ENCODE data around the gene FRMPD4.

FRMPD4 gene

GRCh38 chrX:12579311-12579710, 441.0 kb downstream of the FRMPD4 start:
- Mint-ChIP-seq H3K4me3 (no peak overlapping the region), H3K36me3 (no peaks in the 10 kb centered on the region), H3K27ac (no peak overlapping the region), H3K27me3 (no peaks in the 10 kb centered on the region), H3K4me1 (no peaks in the 10 kb centered on the region), H3K9me3 (no peaks in the 10 kb centered on the region)
- no peak for DNase-seq
- CTCF ChIA-PET: no interaction called here

- no peaks in the 10 kb centered on the region for H3K9me3 Mint-ChIP-seq
- CTCF ChIA-PET: no interaction called here
- no peak overlapping the region for H3K4me3 Mint-ChIP-seq
- no peaks in the 10 kb centered on the region for H3K4me1 Mint-ChIP-seq
- H3K27me3 Mint-ChIP-seq: no peaks in the 10 kb centered on the region
- H3K27ac Mint-ChIP-seq: no peak overlapping the region
- H3K36me3 Mint-ChIP-seq: no peaks in the 10 kb centered on the region
- no peak for DNase-seq
Observed at GRCh38 chrX:12580548-12580947, 442.3 kb downstream of the FRMPD4 start.

- H3K9me3 Mint-ChIP-seq: no peaks in the 10 kb centered on the region
- H3K4me1 Mint-ChIP-seq: no peaks in the 10 kb centered on the region
- no peaks in the 10 kb centered on the region for H3K36me3 Mint-ChIP-seq
- H3K4me3 Mint-ChIP-seq: no peak overlapping the region
- no peak overlapping the region for H3K27ac Mint-ChIP-seq
- CTCF ChIA-PET: no interaction called here
- H3K27me3 Mint-ChIP-seq: no peaks in the 10 kb centered on the region
- DNase-seq: no peak
Observed at GRCh38 chrX:12581546-12581945, 443.3 kb downstream of the FRMPD4 start.

GRCh38 chrX:12582649-12583048, 444.4 kb downstream of the FRMPD4 start:
- CTCF ChIA-PET: no interaction called here
- H3K4me3 Mint-ChIP-seq: no peak overlapping the region
- no peaks in the 10 kb centered on the region for H3K4me1 Mint-ChIP-seq
- no peaks in the 10 kb centered on the region for H3K36me3 Mint-ChIP-seq
- no peaks in the 10 kb centered on the region for H3K9me3 Mint-ChIP-seq
- DNase-seq: no peak
- H3K27ac Mint-ChIP-seq: no peak overlapping the region
- H3K27me3 Mint-ChIP-seq: no peaks in the 10 kb centered on the region

GRCh38 chrX:12583543-12583942, 445.3 kb downstream of the FRMPD4 start:
- no peaks in the 10 kb centered on the region for H3K4me1 Mint-ChIP-seq
- H3K27me3 Mint-ChIP-seq: no peaks in the 10 kb centered on the region
- H3K36me3 Mint-ChIP-seq: no peaks in the 10 kb centered on the region
- no peaks in the 10 kb centered on the region for H3K9me3 Mint-ChIP-seq
- H3K4me3 Mint-ChIP-seq: no peak overlapping the region
- no peak overlapping the region for H3K27ac Mint-ChIP-seq
- DNase-seq: no peak
- CTCF ChIA-PET: no interaction called here

- no peaks in the 10 kb centered on the region for H3K9me3 Mint-ChIP-seq
- CTCF ChIA-PET: no interaction called here
Observed at GRCh38 chrX:12595720-12596119, 457.4 kb downstream of the FRMPD4 start.

GRCh38 chrX:12610079-12610478, 471.8 kb downstream of the FRMPD4 start:
- CTCF ChIA-PET: no interaction called here
- Mint-ChIP-seq H3K27ac (no peak overlapping the region), H3K27me3 (no peaks in the 10 kb centered on the region), H3K4me1 (no peaks in the 10 kb centered on the region), H3K9me3 (no peaks in the 10 kb centered on the region), H3K36me3 (no peaks in the 10 kb centered on the region), H3K4me3 (no peak overlapping the region)
- DNase-seq: no peak

More at GRCh38 chrX:12595720-12596119, 457.4 kb downstream of the FRMPD4 start:
- Mint-ChIP-seq H3K4me3 (no peak overlapping the region), H3K36me3 (no peaks in the 10 kb centered on the region), H3K27me3 (peaks cover 3% of the 10 kb centered on the region), H3K4me1 (no peaks in the 10 kb centered on the region), H3K27ac (no peak overlapping the region)
- no peak for DNase-seq

- CTCF ChIA-PET: no interaction called here
- no peak for DNase-seq
- H3K4me1 Mint-ChIP-seq: no peaks in the 10 kb centered on the region
- H3K27ac Mint-ChIP-seq: no peak overlapping the region
- H3K36me3 Mint-ChIP-seq: no peaks in the 10 kb centered on the region
- H3K27me3 Mint-ChIP-seq: no peaks in the 10 kb centered on the region
- H3K9me3 Mint-ChIP-seq: no peaks in the 10 kb centered on the region
- H3K4me3 Mint-ChIP-seq: no peak overlapping the region
Observed at GRCh38 chrX:12611471-12611870, 473.2 kb downstream of the FRMPD4 start.

GRCh38 chrX:12614266-12614665, 476.0 kb downstream of the FRMPD4 start:
- DNase-seq: no peak
- H3K9me3 Mint-ChIP-seq: no peaks in the 10 kb centered on the region

GRCh38 chrX:12615061-12615460, 476.8 kb downstream of the FRMPD4 start:
- Mint-ChIP-seq H3K27me3 (no peaks in the 10 kb centered on the region), H3K36me3 (no peaks in the 10 kb centered on the region), H3K4me1 (no peaks in the 10 kb centered on the region), H3K9me3 (peaks cover under 1% of the 10 kb centered on the region), H3K27ac (no peak overlapping the region), H3K4me3 (no peak overlapping the region)
- CTCF ChIA-PET: no interaction called here
- DNase-seq: no peak

More at GRCh38 chrX:12614266-12614665, 476.0 kb downstream of the FRMPD4 start:
- H3K27me3 Mint-ChIP-seq: no peaks in the 10 kb centered on the region
- H3K4me3 Mint-ChIP-seq: no peak overlapping the region
- no peaks in the 10 kb centered on the region for H3K36me3 Mint-ChIP-seq
- H3K4me1 Mint-ChIP-seq: no peaks in the 10 kb centered on the region
- H3K27ac Mint-ChIP-seq: no peak overlapping the region
- CTCF ChIA-PET: no interaction called here

GRCh38 chrX:12617241-12617640, 479.0 kb downstream of the FRMPD4 start:
- CTCF ChIA-PET: no interaction called here
- no peak for DNase-seq
- Mint-ChIP-seq H3K4me3 (no peak overlapping the region), H3K9me3 (peaks cover 4% of the 10 kb centered on the region), H3K27me3 (no peaks in the 10 kb centered on the region), H3K4me1 (no peaks in the 10 kb centered on the region), H3K27ac (no peak overlapping the region), H3K36me3 (no peaks in the 10 kb centered on the region)

GRCh38 chrX:12647230-12647629, 509.0 kb downstream of the FRMPD4 start:
- Mint-ChIP-seq H3K9me3 (no peaks in the 10 kb centered on the region), H3K27ac (no peak overlapping the region)

GRCh38 chrX:12648995-12649394, 510.7 kb downstream of the FRMPD4 start:
- DNase-seq: no peak
- no peaks in the 10 kb centered on the region for H3K36me3 Mint-ChIP-seq
- no peaks in the 10 kb centered on the region for H3K4me1 Mint-ChIP-seq
- no peaks in the 10 kb centered on the region for H3K9me3 Mint-ChIP-seq
- H3K27me3 Mint-ChIP-seq: no peaks in the 10 kb centered on the region
- CTCF ChIA-PET: no interaction called here
- H3K27ac Mint-ChIP-seq: no peak overlapping the region
- no peak overlapping the region for H3K4me3 Mint-ChIP-seq

More at GRCh38 chrX:12647230-12647629, 509.0 kb downstream of the FRMPD4 start:
- no peaks in the 10 kb centered on the region for H3K4me1 Mint-ChIP-seq
- H3K27me3 Mint-ChIP-seq: no peaks in the 10 kb centered on the region
- CTCF ChIA-PET: no interaction called here
- H3K4me3 Mint-ChIP-seq: no peak overlapping the region
- no peak for DNase-seq
- no peaks in the 10 kb centered on the region for H3K36me3 Mint-ChIP-seq

- Mint-ChIP-seq H3K27ac (no peak overlapping the region), H3K9me3 (no peaks in the 10 kb centered on the region), H3K4me3 (no peak overlapping the region), H3K4me1 (no peaks in the 10 kb centered on the region), H3K27me3 (no peaks in the 10 kb centered on the region), H3K36me3 (no peaks in the 10 kb centered on the region)
- DNase-seq: no peak
- CTCF ChIA-PET: no interaction called here
Observed at GRCh38 chrX:12657433-12657832, 519.2 kb downstream of the FRMPD4 start.

GRCh38 chrX:12657881-12658280, 519.6 kb downstream of the FRMPD4 start:
- H3K27me3 Mint-ChIP-seq: no peaks in the 10 kb centered on the region
- H3K4me1 Mint-ChIP-seq: no peaks in the 10 kb centered on the region
- no peak overlapping the region for H3K4me3 Mint-ChIP-seq
- no peaks in the 10 kb centered on the region for H3K36me3 Mint-ChIP-seq
- H3K9me3 Mint-ChIP-seq: no peaks in the 10 kb centered on the region
- no peak for DNase-seq
- CTCF ChIA-PET: no interaction called here
- H3K27ac Mint-ChIP-seq: no peak overlapping the region

GRCh38 chrX:12661464-12661863, 523.2 kb downstream of the FRMPD4 start:
- Mint-ChIP-seq H3K9me3 (no peaks in the 10 kb centered on the region), H3K36me3 (no peaks in the 10 kb centered on the region), H3K4me3 (no peak overlapping the region), H3K4me1 (no peaks in the 10 kb centered on the region), H3K27me3 (no peaks in the 10 kb centered on the region), H3K27ac (no peak overlapping the region)
- CTCF ChIA-PET: no interaction called here
- no peak for DNase-seq
